ENCODE results near the gene TFAP2B. TPM values are rescaled to one million over a fixed set of nuclear protein-coding genes. Genes with fewer than 3 reads are reported as not detected.
A peak's percentile ranks its signal among the peaks of the same experiment; 100 is the strongest.

The TFAP2B gene
- total RNA-seq, 8 experiments from 2014 or later: 0.05 to 40.4 (median 0.52) TPM; not detected in 3

GRCh38 chr6:50817646-50817950, 1.1 kb upstream of the TFAP2B start:
- no peak for ATAC-seq (replicated peaks in 6 of 8)
- in situ Hi-C loops (cut with MboI; ENCODE audit: low pct_unique_long_range_greater_than_20kb in 2 of 9, low sequenced_read_pairs in 9 of 9, unreplicated experiment in 9 of 9): loop anchor here (10.0 to 25.0 kb wide), 8 partner anchors 545 to 1195 kb away; no protein-coding TSS in a partner anchor
- Histone ChIP-seq H3K4me3 (no peak overlapping the region), H3K4me1 (replicated peaks in 1 of 2) (peaks cover 0 to 16% of the 10 kb centered on the region in 2 donors), H3K27ac (no peak overlapping the region)
- 8 to 70% (median 27%) methylated on average over 1 to 2 of the region's 2 CpGs; no CpG with 5 or more reads in 2 of the 10 experiments for WGBS, 10 experiments

- whole genome bisulfite sequencing, 10 experiments: 2 to 71% (median 10%) methylated on average over 5 to 6 of the region's 6 CpGs
- H3K27ac ChIP-seq: no peak overlapping the region
- H3K4me1 ChIP-seq (replicated peaks in 1 of 2): peaks cover 0 to 16% of the 10 kb centered on the region in 2 donors
- in situ Hi-C loops (cut with MboI; ENCODE audit: low pct_unique_long_range_greater_than_20kb in 2 of 9, low sequenced_read_pairs in 9 of 9, unreplicated experiment in 9 of 9): loop anchor here (10.0 to 25.0 kb wide), 8 partner anchors 544 to 1194 kb away; no protein-coding TSS in a partner anchor
- no peak overlapping the region for H3K4me3 ChIP-seq
- ATAC-seq (replicated peaks in 6 of 8): no peak
Measured at GRCh38 chr6:50818020-50818419, 651 bp upstream of the TFAP2B start.

- Histone ChIP-seq H3K4me1 (replicated peaks in 1 of 2) (peaks cover 0 to 16% of the 10 kb centered on the region in 2 donors), H3K4me3 (no peak overlapping the region), H3K27ac (no peak overlapping the region)
- in situ Hi-C loops (cut with MboI; ENCODE audit: low pct_unique_long_range_greater_than_20kb in 2 of 9, low sequenced_read_pairs in 9 of 9, unreplicated experiment in 9 of 9): loop anchor here (10.0 to 25.0 kb wide), 8 partner anchors 543 to 1193 kb away; no protein-coding TSS in a partner anchor
- ATAC-seq (replicated peaks in 6 of 8): peak in 6 of 8 experiments; percentile 13 to 46 (median 28)
- 0 to 10% (median 0%) methylated on average over 1 to 11 of the region's 45 CpGs; no CpG with 5 or more reads in 2 of the 10 experiments for WGBS, 10 experiments
Measured at GRCh38 chr6:50819466-50819903, 814 bp downstream of the TFAP2B start.

- Histone ChIP-seq H3K27ac (no peak overlapping the region), H3K4me1 (replicated peaks in 1 of 2) (peaks cover 0 to 16% of the 10 kb centered on the region in 2 donors), H3K4me3 (no peak overlapping the region)
- in situ Hi-C loops (cut with MboI; ENCODE audit: low pct_unique_long_range_greater_than_20kb in 2 of 9, low sequenced_read_pairs in 9 of 9, unreplicated experiment in 9 of 9): loop anchor here (10.0 to 25.0 kb wide), 8 partner anchors 542 to 1192 kb away; no protein-coding TSS in a partner anchor
- peak in 2 of 8 experiments; percentile 19 to 20 for ATAC-seq (replicated peaks in 6 of 8)
- WGBS, 10 experiments: 0 to 17% (median 1%) methylated on average over 3 to 39 of the region's 58 CpGs
Measured at GRCh38 chr6:50819904-50820868, 1.5 kb downstream of the TFAP2B start.

GRCh38 chr6:50820869-50821264, 2.2 kb downstream of the TFAP2B start:
- Histone ChIP-seq H3K27ac (no peak overlapping the region), H3K4me3 (no peak overlapping the region), H3K4me1 (replicated peaks in 1 of 2) (peaks cover 0 to 16% of the 10 kb centered on the region in 2 donors)
- in situ Hi-C loops (cut with MboI; ENCODE audit: low pct_unique_long_range_greater_than_20kb in 2 of 9, low sequenced_read_pairs in 9 of 9, unreplicated experiment in 9 of 9): loop anchor here in 8 of 9 experiments (25.0 kb wide), 6 partner anchors 541 to 1191 kb away; no protein-coding TSS in a partner anchor
- ATAC-seq (replicated peaks in 6 of 8): no peak
- WGBS, 10 experiments: 0 to 39% (median 7%) methylated on average over 2 to 5 of the region's 5 CpGs; no CpG with 5 or more reads in 1 of the 10 experiments

GRCh38 chr6:50821441-50822077, 2.9 kb downstream of the TFAP2B start:
- in situ Hi-C loops (cut with MboI; ENCODE audit: low pct_unique_long_range_greater_than_20kb in 2 of 9, low sequenced_read_pairs in 9 of 9, unreplicated experiment in 9 of 9): loop anchor here in 8 of 9 experiments (25.0 kb wide), 6 partner anchors 541 to 1191 kb away; no protein-coding TSS in a partner anchor
- WGBS, 10 experiments: 0 to 19% (median 1%) methylated on average over 1 to 19 of the region's 20 CpGs
- peak in 1 of 8 experiments; percentile 3 for ATAC-seq (replicated peaks in 6 of 8)

GRCh38 chr6:50822078-50822476, 3.4 kb downstream of the TFAP2B start:
- H3K4me1 ChIP-seq (replicated peaks in 1 of 2): peaks cover 0 to 16% of the 10 kb centered on the region in 2 donors
- ATAC-seq (replicated peaks in 6 of 8): peak in 4 of 8 experiments; percentile 28 to 83 (median 44)
- no peak overlapping the region for H3K4me3 ChIP-seq
- WGBS, 10 experiments: 0 to 5% (median 0%) methylated on average over 1 to 6 of the region's 6 CpGs; no CpG with 5 or more reads in 1 of the 10 experiments
- in situ Hi-C loops (cut with MboI; ENCODE audit: low pct_unique_long_range_greater_than_20kb in 2 of 9, low sequenced_read_pairs in 9 of 9, unreplicated experiment in 9 of 9): loop anchor here in 8 of 9 experiments (25.0 kb wide), 6 partner anchors 540 to 1190 kb away; no protein-coding TSS in a partner anchor
- no peak overlapping the region for H3K27ac ChIP-seq

More at GRCh38 chr6:50821441-50822077, 2.9 kb downstream of the TFAP2B start:
- no peak overlapping the region for H3K27ac ChIP-seq
- no peak overlapping the region for H3K4me3 ChIP-seq
- peaks cover 0 to 16% of the 10 kb centered on the region in 2 donors for H3K4me1 ChIP-seq (replicated peaks in 1 of 2)

- ATAC-seq (replicated peaks in 6 of 8): no peak
- in situ Hi-C loops (cut with MboI; ENCODE audit: low pct_unique_long_range_greater_than_20kb in 2 of 9, low sequenced_read_pairs in 9 of 9, unreplicated experiment in 9 of 9): loop anchor here in 8 of 9 experiments (25.0 kb wide), 6 partner anchors 539 to 1189 kb away; no protein-coding TSS in a partner anchor
- 0 to 40% (median 5%) methylated on average over 3 to 13 of the region's 46 CpGs; no CpG with 5 or more reads in 1 of the 10 experiments for WGBS, 10 experiments
- no peak overlapping the region for H3K4me3 ChIP-seq
- no peak overlapping the region for H3K27ac ChIP-seq
- peaks cover 0 to 16% of the 10 kb centered on the region in 2 donors for H3K4me1 ChIP-seq (replicated peaks in 1 of 2)
Measured at GRCh38 chr6:50823094-50823920, 4.6 kb downstream of the TFAP2B start.

- ATAC-seq (replicated peaks in 6 of 8): no peak
- 0 to 17% (median 7%) methylated on average over 1 to 2 of the region's 2 CpGs; no CpG with 5 or more reads in 6 of the 10 experiments for WGBS, 10 experiments
- in situ Hi-C loops (cut with MboI; ENCODE audit: low pct_unique_long_range_greater_than_20kb in 2 of 9, low sequenced_read_pairs in 9 of 9, unreplicated experiment in 9 of 9): loop anchor here in 8 of 9 experiments (25.0 kb wide), 6 partner anchors 538 to 1188 kb away; no protein-coding TSS in a partner anchor
- no peak overlapping the region for H3K27ac ChIP-seq
- H3K4me3 ChIP-seq: no peak overlapping the region
- peaks cover 0 to 15% of the 10 kb centered on the region in 2 donors for H3K4me1 ChIP-seq (replicated peaks in 1 of 2)
Measured at GRCh38 chr6:50824552-50824951, 5.9 kb downstream of the TFAP2B start.

- no peak overlapping the region for H3K4me3 ChIP-seq
Measured at GRCh38 chr6:50825375-50826036, 6.8 kb downstream of the TFAP2B start.

GRCh38 chr6:50826037-50826761, 7.5 kb downstream of the TFAP2B start:
- peaks cover 0 to 5% of the 10 kb centered on the region in 2 donors for H3K4me1 ChIP-seq (replicated peaks in 1 of 2)
- no peak for ATAC-seq (replicated peaks in 6 of 8)
- H3K4me3 ChIP-seq: no peak overlapping the region
- WGBS, 10 experiments: 2 to 76% (median 13%) methylated on average over 1 to 13 of the region's 19 CpGs; no CpG with 5 or more reads in 1 of the 10 experiments
- in situ Hi-C loops (cut with MboI; ENCODE audit: low pct_unique_long_range_greater_than_20kb in 2 of 9, low sequenced_read_pairs in 9 of 9, unreplicated experiment in 9 of 9): loop anchor here in 1 of 9 experiments (25.0 kb wide), 1 partner anchor 114 kb away; the partner anchor contains the start of gene TFAP2D
- no peak overlapping the region for H3K27ac ChIP-seq

More at GRCh38 chr6:50825375-50826036, 6.8 kb downstream of the TFAP2B start:
- ATAC-seq (replicated peaks in 6 of 8): no peak
- no peak overlapping the region for H3K27ac ChIP-seq
- peaks cover 0 to 5% of the 10 kb centered on the region in 2 donors for H3K4me1 ChIP-seq (replicated peaks in 1 of 2)
- 0 to 83% (median 9%) methylated on average over 1 to 10 of the region's 16 CpGs for WGBS, 10 experiments
- in situ Hi-C loops (cut with MboI; ENCODE audit: low pct_unique_long_range_greater_than_20kb in 2 of 9, low sequenced_read_pairs in 9 of 9, unreplicated experiment in 9 of 9): loop anchor here in 1 of 9 experiments (25.0 kb wide), 1 partner anchor 113 kb away; the partner anchor contains the start of gene TFAP2D
